HG03565 (cell line): ENCODE data around the gene TSPEAR.
"Not testable (repeated sequence)": the region's sequence is repeated elsewhere in the genome, so short reads cannot be mapped to it uniquely, and the experiment has no call there.

Experiments used
- ATAC-seq: cut with Tn5 transposase; IDR thresholded peaks from one replicate; pipeline ENCODE4 v1.9.1; 2021; ENCODE audit warnings: mild to moderate bottlenecking, moderate library complexity; ENCODE audit not compliant: unreplicated experiment

Gene TSPEAR

DNA sequence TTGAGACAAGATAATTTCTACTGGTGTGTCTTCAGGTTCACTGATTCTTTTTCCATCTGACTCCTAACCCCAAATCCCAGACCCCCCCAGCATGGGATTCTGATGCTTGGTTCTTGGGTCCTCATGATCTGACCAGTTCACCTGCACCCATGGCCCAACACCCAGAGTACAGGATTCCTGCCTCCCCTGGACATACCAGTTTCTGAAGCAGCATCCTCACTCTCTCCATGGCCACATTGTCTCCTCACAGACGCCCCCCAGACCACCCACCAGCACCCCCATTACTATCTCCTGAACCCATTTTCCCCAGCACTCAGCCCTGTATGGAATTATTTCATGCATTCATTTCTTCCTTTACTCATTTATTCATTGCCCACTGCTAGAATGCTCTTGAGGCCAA, 54.5 kb downstream of the TSPEAR start:
- ATAC-seq, result no peak

DNA sequence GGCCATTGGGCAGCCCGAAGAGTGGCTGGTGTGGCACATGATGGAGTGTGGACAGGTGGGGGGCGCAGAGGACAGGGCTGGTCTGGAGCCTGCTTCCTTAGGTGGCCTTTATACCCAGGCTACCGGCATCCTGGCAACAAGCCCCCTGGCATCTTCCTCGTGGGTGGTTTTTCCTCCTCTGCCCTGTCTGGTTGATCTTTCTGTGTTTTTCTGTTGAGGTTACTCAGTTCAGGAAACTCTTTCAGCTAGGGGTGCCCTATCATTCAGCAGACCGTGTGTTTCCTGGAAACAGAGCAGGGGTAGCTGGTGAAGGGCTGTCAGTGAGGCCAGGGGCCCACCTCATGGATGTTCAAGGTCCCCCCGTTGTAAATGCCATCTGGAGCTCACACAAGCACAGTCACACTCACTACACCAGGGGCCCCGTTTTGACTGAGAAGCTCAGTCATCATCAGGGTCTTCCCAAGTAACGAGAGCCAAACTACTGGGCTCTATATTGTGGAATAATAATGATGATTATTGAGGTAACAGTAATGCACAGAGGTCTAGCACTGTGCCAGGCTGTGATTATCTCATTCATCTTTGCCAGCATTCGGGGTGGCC, 56.7 kb downstream of the TSPEAR start, which contains the start of gene KRTAP12-4:
KRTAP12-4 (minus strand) TSS at position 84 of the 600 bp plus-strand sequence; CDS start at position 39, 45 bp downstream.
- ATAC-seq, result no peak

- ATAC-seq, result no peak
These were observed 57.5 kb downstream of the TSPEAR start for GRCh38 chr21:44653656-44654575.

- no peak for ATAC-seq
These were observed 58.2 kb downstream of the TSPEAR start for GRCh38 chr21:44653123-44653522.

GRCh38 chr21:44650973-44651675, 60.2 kb downstream of the TSPEAR start:
- ATAC-seq, result no peak

GRCh38 chr21:44650265-44650972, 61.0 kb downstream of the TSPEAR start:
- ATAC-seq, result no peak

DNA sequence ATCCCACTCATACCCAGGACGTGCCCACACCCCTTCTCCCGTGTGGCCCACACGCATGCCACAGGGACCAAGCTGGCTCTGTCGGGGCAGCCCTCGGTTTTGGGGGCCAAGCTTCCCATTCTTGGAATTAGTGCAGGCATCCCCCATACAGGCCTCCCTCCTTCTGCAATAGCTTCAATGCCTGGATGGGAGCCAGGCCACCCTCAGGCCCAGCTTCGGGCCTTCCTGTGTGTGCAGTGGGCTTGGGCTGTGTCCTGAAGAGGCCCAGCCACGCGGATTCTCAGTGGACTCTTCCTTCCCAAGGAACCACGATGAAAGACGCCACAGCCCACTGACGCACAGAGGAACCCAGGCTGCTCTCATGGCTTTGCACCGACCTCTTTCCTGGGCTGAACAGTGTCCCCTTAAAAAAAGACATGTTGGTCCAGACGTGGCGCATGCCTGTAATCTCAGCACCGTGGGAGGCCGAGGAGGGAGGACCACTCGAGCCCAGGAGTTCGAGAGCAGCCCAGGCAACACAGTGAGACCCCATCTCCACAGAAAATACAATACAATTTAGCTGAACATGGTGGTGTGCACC, 61.8 kb downstream of the TSPEAR start:
- no peak for ATAC-seq

- ATAC-seq, result no peak
These were observed 62.6 kb downstream of the TSPEAR start for GRCh38 chr21:44648557-44649311.

GRCh38 chr21:44647222-44647552, 64.2 kb downstream of the TSPEAR start:
- ATAC-seq, result no peak

DNA sequence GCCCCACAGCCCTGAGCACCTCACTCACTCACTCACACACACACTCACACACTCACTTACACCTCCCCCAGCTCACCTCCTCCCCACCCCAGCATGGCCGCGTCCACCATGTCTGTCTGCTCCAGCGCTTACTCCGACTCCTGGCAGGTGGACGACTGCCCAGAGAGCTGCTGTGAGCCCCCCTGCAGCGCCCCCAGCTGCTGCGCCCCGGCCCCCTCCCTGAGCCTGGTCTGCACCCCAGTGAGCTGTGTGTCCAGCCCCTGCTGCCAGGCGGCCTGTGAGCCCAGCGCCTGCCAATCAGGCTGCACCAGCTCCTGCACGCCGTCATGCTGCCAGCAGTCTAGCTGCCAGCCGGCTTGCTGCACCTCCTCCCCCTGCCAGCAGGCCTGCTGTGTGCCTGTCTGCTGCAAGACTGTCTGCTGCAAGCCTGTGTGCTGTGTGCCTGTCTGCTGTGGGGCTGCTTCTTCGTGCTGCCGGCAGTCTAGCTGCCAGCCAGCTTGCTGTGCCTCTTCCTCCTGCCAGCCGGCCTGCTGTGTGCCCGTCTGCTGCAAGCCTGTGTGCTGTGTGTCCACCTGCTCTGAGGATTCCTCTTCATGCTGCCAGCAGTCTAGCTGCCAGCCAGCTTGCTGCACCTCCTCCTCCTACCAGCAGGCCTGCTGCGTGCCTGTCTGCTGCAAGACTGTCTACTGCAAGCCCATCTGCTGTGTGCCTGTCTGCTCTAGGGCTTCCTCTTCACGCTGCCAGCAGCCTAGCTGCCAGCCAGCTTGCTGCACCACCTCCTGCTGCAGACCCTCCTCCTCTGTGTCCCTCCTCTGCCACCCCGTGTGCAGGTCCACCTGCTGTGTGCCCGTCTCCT, 64.8 kb downstream of the TSPEAR start, which contains the start of gene KRTAP10-11:
KRTAP10-11 (plus strand) TSS at position 49 of the 856 bp plus-strand sequence; CDS start at position 94, 45 bp downstream.
- ATAC-seq, result not testable (repeated sequence)

DNA sequence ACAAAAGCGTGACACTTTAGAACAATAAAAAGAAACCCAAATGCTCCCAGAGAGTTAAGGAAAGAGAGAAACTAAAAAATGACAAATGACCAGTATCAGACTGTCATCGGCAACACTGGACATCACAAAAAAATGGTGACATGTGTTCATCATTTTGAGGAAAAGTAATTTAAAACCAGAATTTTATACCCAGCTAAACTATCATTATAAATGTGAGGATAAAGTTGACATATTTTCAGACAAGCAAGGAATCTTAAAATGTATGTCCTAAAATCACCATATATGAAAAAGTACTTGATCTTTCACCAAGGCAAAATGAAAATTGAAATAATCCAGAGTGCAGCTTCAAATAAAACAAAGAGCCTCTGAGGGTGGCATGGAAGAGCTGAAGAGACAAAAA, 66.5 kb downstream of the TSPEAR start:
- no peak for ATAC-seq

- ATAC-seq, result no peak
These were observed 67.5 kb downstream of the TSPEAR start for GRCh38 chr21:44643741-44644310.

GRCh38 chr21:44640761-44641160, 70.6 kb downstream of the TSPEAR start:
- no peak for ATAC-seq

GRCh38 chr21:44639331-44639655, 72.1 kb downstream of the TSPEAR start:
- ATAC-seq, result no peak

GRCh38 chr21:44638506-44639330, 72.7 kb downstream of the TSPEAR start:
- not testable (repeated sequence) for ATAC-seq

DNA sequence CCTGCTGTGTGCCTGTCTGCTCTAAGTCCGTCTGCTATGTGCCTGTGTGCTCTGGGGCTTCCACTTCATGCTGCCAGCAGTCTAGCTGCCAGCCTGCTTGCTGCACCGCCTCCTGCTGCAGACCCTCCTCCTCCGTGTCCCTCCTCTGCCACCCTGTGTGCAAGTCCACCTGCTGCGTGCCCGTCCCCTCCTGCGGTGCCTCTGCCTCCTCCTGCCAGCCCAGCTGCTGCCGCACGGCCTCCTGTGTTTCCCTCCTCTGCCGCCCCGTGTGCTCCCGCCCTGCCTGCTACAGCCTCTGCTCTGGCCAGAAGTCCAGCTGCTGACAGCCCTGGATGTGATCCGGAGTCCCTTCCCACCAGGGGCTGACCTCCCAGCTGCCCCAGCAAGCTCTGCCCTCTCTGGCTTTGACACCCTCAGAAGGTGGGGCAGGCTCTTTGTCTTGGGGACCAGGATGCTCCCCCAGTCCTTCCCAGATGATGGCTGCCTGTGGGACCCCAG, 73.5 kb downstream of the TSPEAR start:
- ATAC-seq, result not testable (repeated sequence)

DNA sequence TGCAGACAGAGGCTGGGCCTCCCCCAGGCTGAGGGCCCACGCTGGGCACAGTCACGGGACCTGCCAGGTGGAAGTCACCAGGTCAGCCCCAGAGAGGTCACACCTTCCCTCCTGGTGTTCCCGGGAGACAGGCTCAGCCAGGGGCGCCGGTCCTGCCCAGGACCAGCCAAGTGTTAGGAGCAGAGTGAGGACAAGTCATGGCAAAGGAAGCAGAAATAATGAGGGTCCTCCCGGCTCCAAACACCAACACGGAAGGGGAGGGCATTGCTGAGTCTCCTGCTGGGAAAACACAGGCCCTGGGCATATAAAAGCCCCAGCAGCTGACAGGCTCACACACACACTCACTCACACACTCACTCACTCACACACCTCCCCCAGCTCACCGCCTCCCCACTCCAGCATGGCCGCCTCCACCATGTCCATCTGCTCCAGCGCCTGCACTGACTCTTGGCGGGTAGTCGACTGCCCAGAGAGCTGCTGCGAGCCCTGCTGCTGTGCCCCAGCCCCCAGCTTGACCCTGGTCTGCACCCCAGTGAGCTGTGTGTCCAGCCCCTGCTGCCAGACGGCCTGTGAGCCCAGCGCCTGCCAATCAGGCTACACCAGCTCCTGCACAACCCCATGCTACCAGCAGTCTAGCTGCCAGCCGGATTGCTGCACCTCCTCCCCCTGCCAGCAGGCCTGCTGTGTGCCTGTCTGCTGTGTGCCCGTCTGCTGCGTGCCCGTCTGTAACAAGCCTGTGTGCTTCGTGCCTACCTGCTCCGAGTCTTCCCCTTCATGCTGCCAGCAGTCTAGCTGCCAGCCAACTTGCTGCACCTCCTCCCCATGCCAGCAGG, 74.1 kb downstream of the TSPEAR start, which contains the start of gene KRTAP10-10:
KRTAP10-10 (plus strand) TSS at position 339 of the 833 bp plus-strand sequence; CDS start at position 401, 62 bp downstream.
- ATAC-seq, result no peak
